ENCODE data around the gene TMEM98.

GRCh38 chr17:32903774-32904673, 23.9 kb upstream of the TMEM98 start:
- TF ChIP-seq CTCF (IDR thresholded peaks at IDR 0.05) (no peak), POLR2A (IDR thresholded peaks at IDR 0.05) (no peak)

All from sigmoid colon (tissue), 3 donors.